IPS-18c (cell line): ENCODE measurements around the gene IRF2BPL.

Experiments used
- H3K4me3 ChIP-seq: 2 replicates; pipeline ENCODE4 v1.7.0; 2013; ENCODE audit warnings: low read depth, mild to moderate bottlenecking, low read length, moderate library complexity; ENCODE audit not compliant: insufficient read depth
- H3K9me3 ChIP-seq: one replicate; pipeline ENCODE4 v1.6.1; 2013; ENCODE audit warnings: mild to moderate bottlenecking, low read length, moderate library complexity; ENCODE audit not compliant: control insufficient read depth, insufficient read depth

The IRF2BPL gene

DNA sequence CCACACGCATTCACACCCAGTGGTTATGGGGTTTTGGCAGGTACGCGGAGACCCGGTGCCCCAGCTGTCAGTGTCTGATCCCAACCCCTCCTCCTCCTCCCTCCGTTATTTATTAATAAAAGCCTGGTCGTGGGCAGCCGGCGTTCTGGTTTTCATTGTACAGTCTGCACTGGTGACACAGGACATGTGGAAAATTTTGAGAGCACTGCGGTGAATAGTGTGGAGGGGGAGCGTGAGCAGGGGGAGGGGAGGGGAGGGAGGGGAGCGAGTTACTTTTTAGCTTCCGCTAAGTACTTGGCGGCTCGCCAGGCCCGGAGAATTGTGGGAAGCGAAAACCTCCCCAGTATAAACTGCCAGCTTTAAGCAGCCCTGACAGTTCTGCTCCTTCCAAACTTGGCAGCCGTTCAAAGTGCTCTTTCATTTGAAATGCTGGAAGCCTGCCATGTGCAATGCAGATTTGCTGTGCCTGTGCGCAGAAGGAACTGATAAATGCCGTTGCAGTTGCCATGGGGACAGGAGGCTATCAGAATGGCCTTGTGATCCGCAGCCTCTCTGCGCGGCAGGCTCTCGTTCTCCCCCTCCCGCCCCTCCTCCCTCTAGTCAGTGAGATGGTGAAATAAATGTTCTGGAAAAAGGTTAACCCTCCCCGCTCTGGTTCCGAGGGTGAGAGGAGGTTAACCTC, 11.7 kb upstream of the IRF2BPL start:
- Histone ChIP-seq H3K9me3 (no peaks in the 10 kb centered on the region), H3K4me3 (peak overlapping the region; percentile 47)

GRCh38 chr14:77039285-77040058, 11.0 kb upstream of the IRF2BPL start:
- Histone ChIP-seq H3K9me3 (no peaks in the 10 kb centered on the region), H3K4me3 (peak overlapping the region; percentile 47; the same call in 1 of the 2 replicates)

GRCh38 chr14:77037938-77038568, 9.5 kb upstream of the IRF2BPL start:
- no peak overlapping the region for H3K4me3 ChIP-seq
- H3K9me3 ChIP-seq: no peaks in the 10 kb centered on the region

- Histone ChIP-seq H3K9me3 (no peaks in the 10 kb centered on the region), H3K4me3 (0 out of 2 replicates have a peak overlapping the region, but pooled peaks have one; percentile 5)
Observed at GRCh38 chr14:77037215-77037937, 8.9 kb upstream of the IRF2BPL start.

- Histone ChIP-seq H3K4me3 (no peak overlapping the region), H3K9me3 (no peaks in the 10 kb centered on the region)
Observed at GRCh38 chr14:77036484-77037214, 8.1 kb upstream of the IRF2BPL start.

DNA sequence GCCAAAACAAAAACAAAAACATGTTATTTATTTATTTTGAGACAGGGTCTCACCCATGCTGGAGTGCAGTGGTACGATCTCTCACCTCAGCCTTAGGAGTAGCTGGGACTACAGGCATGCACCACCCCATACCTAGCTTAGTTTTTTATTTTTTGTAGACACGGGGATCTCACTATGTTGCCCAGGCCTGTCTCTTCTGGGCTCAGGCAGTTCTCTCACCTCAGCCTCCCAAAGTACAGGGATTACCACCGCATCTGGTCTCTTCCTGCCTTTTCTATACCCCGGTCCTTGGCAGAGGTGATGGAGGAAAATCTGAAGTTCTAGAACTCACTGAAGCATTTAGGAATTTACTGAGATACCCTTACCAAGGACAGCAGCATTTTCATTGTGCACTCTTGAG, 6.8 kb upstream of the IRF2BPL start:
- H3K9me3 ChIP-seq: no peaks in the 10 kb centered on the region
- H3K4me3 ChIP-seq: no peak overlapping the region

DNA sequence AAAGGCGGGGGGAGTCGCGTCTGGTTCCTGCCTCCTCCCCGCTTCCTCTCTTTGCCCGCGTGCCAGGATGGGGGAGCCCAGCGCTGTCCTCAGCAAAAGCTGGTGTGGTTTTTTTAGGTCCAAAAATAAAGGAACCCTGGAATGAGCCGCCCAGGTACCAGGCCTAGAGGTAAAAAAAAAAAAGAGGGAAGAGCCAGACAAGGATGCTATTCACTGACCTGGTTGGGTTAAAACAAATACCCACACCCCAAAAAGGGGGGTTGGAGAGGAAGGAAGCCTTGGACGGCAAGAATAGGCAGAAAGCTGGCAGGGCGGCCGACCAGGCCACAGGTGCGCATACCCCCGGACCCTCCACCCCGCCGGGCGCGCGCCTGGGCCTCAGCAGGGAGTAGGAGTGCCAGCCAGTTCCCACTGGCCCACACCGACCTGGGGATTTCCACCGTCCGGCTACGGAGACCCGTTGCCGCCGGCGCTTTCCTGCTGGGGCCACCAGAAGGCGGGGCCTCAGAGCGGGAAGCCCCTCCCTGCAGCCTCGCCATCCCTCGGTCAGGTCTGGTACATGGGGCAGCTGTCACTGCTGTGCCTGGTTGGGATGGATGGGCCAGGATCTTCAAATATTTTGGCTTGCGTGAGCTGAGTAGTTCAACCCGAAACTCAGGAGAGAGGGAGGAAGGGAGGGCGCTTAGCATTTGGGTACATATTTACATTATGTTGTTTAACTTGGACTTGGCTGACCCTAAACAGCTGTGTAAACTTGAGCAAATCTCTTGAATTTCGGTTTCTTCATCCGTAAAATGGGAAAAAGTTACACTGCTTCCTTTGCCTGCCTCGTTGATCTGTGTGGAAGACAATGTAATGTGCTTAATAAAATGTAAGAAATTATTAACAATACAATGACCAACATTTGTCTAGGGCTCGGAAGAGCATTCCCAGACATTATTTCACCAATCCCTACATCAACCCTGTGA, 5.4 kb upstream of the IRF2BPL start:
- H3K9me3 ChIP-seq: no peaks in the 10 kb centered on the region
- H3K4me3 ChIP-seq: peak overlapping the region; percentile 41

- Histone ChIP-seq H3K9me3 (no peaks in the 10 kb centered on the region), H3K4me3 (peak overlapping the region; percentile 41)
Observed at GRCh38 chr14:77032844-77033621, 4.5 kb upstream of the IRF2BPL start.

GRCh38 chr14:77032491-77032843, 4.0 kb upstream of the IRF2BPL start:
- no peaks in the 10 kb centered on the region for H3K9me3 ChIP-seq
- peak overlapping the region; percentile 41; the same call in 1 of the 2 replicates for H3K4me3 ChIP-seq

- Histone ChIP-seq H3K9me3 (no peaks in the 10 kb centered on the region), H3K4me3 (no peak overlapping the region)
Observed at GRCh38 chr14:77031759-77032490, 3.4 kb upstream of the IRF2BPL start.

GRCh38 chr14:77027538-77028383, 747 bp downstream of the IRF2BPL start:
- Histone ChIP-seq H3K4me3 (peak overlapping the region; percentile 74), H3K9me3 (no peaks in the 10 kb centered on the region)

DNA sequence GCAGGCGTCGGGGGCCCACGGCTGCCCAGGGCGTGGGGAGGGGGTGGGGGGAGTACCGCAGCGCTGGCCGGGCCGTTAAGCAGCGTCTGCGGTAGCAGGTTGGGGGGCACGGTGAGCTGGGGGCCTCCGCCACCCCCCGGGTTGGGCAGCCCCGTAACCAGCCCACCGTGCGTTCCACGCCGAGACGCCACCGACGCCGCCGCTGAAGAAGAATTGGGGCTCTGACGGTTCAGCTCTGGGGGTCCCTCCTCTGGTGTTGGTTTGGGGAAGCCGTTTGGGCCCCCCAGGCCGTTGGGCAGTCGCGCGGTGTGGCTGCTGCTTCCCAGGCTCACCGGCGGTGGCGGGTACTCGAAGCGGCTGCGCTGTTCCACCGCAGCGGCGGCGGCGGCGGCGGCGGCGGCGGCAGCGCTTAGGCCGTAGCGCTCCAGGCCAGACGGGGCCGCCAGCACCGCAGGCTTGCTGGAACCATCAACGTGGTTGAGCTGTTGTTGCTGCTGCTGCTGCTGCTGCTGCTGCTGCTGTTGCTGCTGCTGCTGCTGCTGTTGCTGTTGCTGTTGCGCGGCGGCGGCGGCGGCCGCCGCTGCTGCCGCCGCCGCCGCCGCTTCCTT, 1.5 kb downstream of the IRF2BPL start:
- peak overlapping the region; percentile 74 for H3K4me3 ChIP-seq
- H3K9me3 ChIP-seq: no peaks in the 10 kb centered on the region

- peak overlapping the region; percentile 74 for H3K4me3 ChIP-seq
- no peaks in the 10 kb centered on the region for H3K9me3 ChIP-seq
Observed at GRCh38 chr14:77026166-77026929, 2.2 kb downstream of the IRF2BPL start.
